ENCODE data around the gene AQP2.

Gene AQP2

DNA sequence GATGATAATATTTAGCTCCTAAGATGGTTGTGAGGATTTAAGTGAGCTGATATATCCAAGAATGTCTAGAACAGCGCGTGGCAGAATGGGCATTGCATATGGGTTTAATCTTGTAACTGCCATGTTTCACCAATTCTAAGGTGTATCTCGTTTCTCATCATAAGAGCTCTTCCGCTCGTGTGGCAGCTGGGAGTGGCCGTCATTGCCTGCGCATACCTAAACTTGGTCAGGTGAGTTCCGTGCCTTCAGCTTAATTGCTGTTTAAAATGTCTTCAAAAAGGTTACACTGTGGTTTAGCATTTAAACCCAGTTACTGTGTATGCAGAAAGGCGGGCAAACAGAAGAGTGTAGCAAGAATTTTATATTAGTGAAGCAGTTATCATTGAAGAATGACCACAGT is 4.5 kb upstream of the AQP2 start:
- H3K4me2 ChIP-seq, result no peak overlapping the region
- no peaks in the 10 kb centered on the region for H3K36me3 ChIP-seq (ENCODE audit: insufficient read depth)
- no peak overlapping the region for H3K4me3 ChIP-seq (IDR thresholded peaks at IDR 0.05; ENCODE audit: insufficient read depth, low read depth, low read length)
- H3K27me3 ChIP-seq (ENCODE audit: insufficient read depth, low read depth), result no peaks in the 10 kb centered on the region
- H3K79me2 ChIP-seq (ENCODE audit: insufficient read depth, low read depth), result no peaks in the 10 kb centered on the region
- peaks cover 4% of the 10 kb centered on the region for H3K4me1 ChIP-seq (ENCODE audit: low read depth, poor library complexity, severe bottlenecking)
- H3K27ac ChIP-seq, result no peak overlapping the region
- H2AFZ ChIP-seq (ENCODE audit: low read depth), result peak overlapping the region; percentile 54
- no peaks in the 10 kb centered on the region for H4K20me1 ChIP-seq (ENCODE audit: insufficient read depth)
- no peak overlapping the region for H3K9ac ChIP-seq
- TF ChIP-seq, protein P1, sequence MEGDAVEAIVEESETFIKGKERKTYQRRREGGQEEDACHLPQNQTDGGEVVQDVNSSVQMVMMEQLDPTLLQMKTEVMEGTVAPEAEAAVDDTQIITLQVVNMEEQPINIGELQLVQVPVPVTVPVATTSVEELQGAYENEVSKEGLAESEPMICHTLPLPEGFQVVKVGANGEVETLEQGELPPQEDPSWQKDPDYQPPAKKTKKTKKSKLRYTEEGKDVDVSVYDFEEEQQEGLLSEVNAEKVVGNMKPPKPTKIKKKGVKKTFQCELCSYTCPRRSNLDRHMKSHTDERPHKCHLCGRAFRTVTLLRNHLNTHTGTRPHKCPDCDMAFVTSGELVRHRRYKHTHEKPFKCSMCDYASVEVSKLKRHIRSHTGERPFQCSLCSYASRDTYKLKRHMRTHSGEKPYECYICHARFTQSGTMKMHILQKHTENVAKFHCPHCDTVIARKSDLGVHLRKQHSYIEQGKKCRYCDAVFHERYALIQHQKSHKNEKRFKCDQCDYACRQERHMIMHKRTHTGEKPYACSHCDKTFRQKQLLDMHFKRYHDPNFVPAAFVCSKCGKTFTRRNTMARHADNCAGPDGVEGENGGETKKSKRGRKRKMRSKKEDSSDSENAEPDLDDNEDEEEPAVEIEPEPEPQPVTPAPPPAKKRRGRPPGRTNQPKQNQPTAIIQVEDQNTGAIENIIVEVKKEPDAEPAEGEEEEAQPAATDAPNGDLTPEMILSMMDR (conservative IDR thresholded peaks at IDR 0.05; ENCODE audit: low read depth, low read length), result no peak

DNA sequence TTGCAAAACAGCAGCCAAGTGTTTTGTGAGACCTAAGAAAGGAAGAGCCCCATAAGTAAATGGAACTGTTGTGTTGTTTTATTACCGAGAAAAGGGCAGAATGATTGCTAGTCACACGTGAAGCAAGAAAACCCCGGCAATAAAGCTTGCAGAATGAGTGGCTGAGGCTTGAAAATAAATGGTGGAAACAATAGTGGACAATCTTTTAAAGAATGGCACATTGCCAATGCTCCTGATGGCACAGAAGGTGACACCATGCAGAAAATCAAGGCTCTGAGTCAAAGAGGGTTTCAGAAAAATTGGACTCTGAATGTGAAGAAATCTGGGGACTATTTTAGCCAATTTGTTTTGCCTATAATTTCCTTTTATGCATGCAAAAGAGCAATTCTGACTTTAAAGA is 4.0 kb upstream of the AQP2 start:
- H3K4me1 ChIP-seq (ENCODE audit: low read depth, poor library complexity, severe bottlenecking), result peaks cover 4% of the 10 kb centered on the region
- no peaks in the 10 kb centered on the region for H4K20me1 ChIP-seq (ENCODE audit: insufficient read depth)
- H3K4me3 ChIP-seq (IDR thresholded peaks at IDR 0.05; ENCODE audit: insufficient read depth, low read depth, low read length), result no peak overlapping the region
- H3K36me3 ChIP-seq (ENCODE audit: insufficient read depth), result no peaks in the 10 kb centered on the region
- H3K27ac ChIP-seq, result no peak overlapping the region
- no peaks in the 10 kb centered on the region for H3K27me3 ChIP-seq (ENCODE audit: insufficient read depth, low read depth)
- no peak overlapping the region for H2AFZ ChIP-seq (ENCODE audit: low read depth)
- H3K9ac ChIP-seq, result no peak overlapping the region
- no peak overlapping the region for H3K4me2 ChIP-seq
- TF ChIP-seq, protein P1 (conservative IDR thresholded peaks at IDR 0.05; ENCODE audit: low read depth, low read length), result no peak
- no peaks in the 10 kb centered on the region for H3K79me2 ChIP-seq (ENCODE audit: insufficient read depth, low read depth)

DNA sequence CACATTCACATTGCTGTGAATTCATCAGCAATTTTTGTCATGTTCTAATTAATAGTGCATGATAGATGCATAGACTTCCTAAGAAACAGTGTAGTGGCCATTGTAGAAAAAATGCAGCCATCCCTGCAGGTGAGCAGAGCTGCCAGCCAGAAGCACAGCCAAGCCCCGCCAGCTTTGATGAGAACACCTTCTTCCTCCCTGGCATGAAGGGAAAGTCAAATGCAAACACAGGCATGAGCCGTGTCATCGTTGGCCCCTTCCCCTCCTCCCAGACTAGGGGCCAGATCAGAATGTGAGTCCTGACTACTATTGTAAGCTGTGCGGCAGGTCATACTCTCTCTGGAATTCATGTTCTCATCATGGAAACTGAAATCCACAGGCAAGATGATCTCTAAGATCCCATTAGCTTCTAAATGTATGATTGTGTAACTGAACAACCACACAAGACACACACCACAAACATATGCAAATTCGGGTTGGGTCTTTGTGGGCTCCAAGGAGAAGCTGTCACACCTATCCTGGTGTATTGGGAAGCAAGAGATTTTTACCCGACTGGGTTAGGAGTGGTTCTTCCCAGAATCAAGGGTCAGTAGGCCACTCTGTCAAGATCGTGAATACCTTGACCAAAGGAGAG is 2.8 kb upstream of the AQP2 start:
- H3K4me2 ChIP-seq, result no peak overlapping the region
- no peaks in the 10 kb centered on the region for H4K20me1 ChIP-seq (ENCODE audit: insufficient read depth)
- no peak overlapping the region for H3K9ac ChIP-seq
- no peak overlapping the region for H2AFZ ChIP-seq (ENCODE audit: low read depth)
- no peaks in the 10 kb centered on the region for H3K36me3 ChIP-seq (ENCODE audit: insufficient read depth)
- no peaks in the 10 kb centered on the region for H3K27me3 ChIP-seq (ENCODE audit: insufficient read depth, low read depth)
- no peaks in the 10 kb centered on the region for H3K79me2 ChIP-seq (ENCODE audit: insufficient read depth, low read depth)
- TF ChIP-seq, protein P1 (conservative IDR thresholded peaks at IDR 0.05; ENCODE audit: low read depth, low read length), result no peak
- H3K4me1 ChIP-seq (ENCODE audit: low read depth, poor library complexity, severe bottlenecking), result peaks cover 4% of the 10 kb centered on the region
- H3K27ac ChIP-seq, result no peak overlapping the region
- H3K4me3 ChIP-seq (IDR thresholded peaks at IDR 0.05; ENCODE audit: insufficient read depth, low read depth, low read length), result no peak overlapping the region

GRCh38 chr12:49948866-49949845 is 1.4 kb upstream of the AQP2 start:
- H3K79me2 ChIP-seq (ENCODE audit: insufficient read depth, low read depth), result no peaks in the 10 kb centered on the region
- no peaks in the 10 kb centered on the region for H4K20me1 ChIP-seq (ENCODE audit: insufficient read depth)
- no peak overlapping the region for H2AFZ ChIP-seq (ENCODE audit: low read depth)
- H3K4me3 ChIP-seq (IDR thresholded peaks at IDR 0.05; ENCODE audit: insufficient read depth, low read depth, low read length), result no peak overlapping the region
- no peak overlapping the region for H3K4me2 ChIP-seq
- no peaks in the 10 kb centered on the region for H3K36me3 ChIP-seq (ENCODE audit: insufficient read depth)
- H3K27ac ChIP-seq, result no peak overlapping the region
- no peak overlapping the region for H3K9ac ChIP-seq
- peaks cover 4% of the 10 kb centered on the region for H3K4me1 ChIP-seq (ENCODE audit: low read depth, poor library complexity, severe bottlenecking)
- TF ChIP-seq, protein P1 (conservative IDR thresholded peaks at IDR 0.05; ENCODE audit: low read depth, low read length), result no peak
- H3K27me3 ChIP-seq (ENCODE audit: insufficient read depth, low read depth), result no peaks in the 10 kb centered on the region
